B cell (primary cell): ENCODE results near the gene ADGRV1. TPM values are rescaled to one million over a fixed set of nuclear protein-coding genes. Genes with fewer than 3 reads are reported as not detected.
"Not testable (repeated sequence)": the region's sequence is repeated elsewhere in the genome, so short reads cannot be mapped to it uniquely, and the experiment has no call there.

ENCODE experiments used
- ATAC-seq: fragments of 200-7000 bp; cut with Tn5 transposase; one replicate; pipeline ENCODE4 v1.10.0; 2021; ENCODE audit warnings: low read depth, mild to moderate bottlenecking, moderate number of reproducible peaks, moderate library complexity
- CTCF ChIA-PET: fragments of 350-600 bp; sonication (Branson Sonifier 250); formaldehyde crosslinking; loops from one replicate; lab custom pipeline; 2021; ENCODE audit warnings: antibody characterized with exemption, inconsistent platforms; lab: Charles Lee
- POLR2A ChIA-PET: fragments of 350-600 bp; sonication (Branson Sonifier 250); formaldehyde crosslinking; loops from one replicate; lab custom pipeline; 2021; ENCODE audit warnings: antibody characterized with exemption; lab: Charles Lee
- DNase-seq: peaks from one replicate; pipeline ENCODE4 v3.0.0; 2013
- H2AFZ ChIP-seq: 2 replicates; pipeline ENCODE4 v1.6.1; 2012; ENCODE audit warnings: mild to moderate bottlenecking, low read depth, low read length; ENCODE audit not compliant: insufficient read depth, poor library complexity, severe bottlenecking
- H3K27ac ChIP-seq, 2 donors: 1 replicate in 1 of 2; 2 replicates in 1 of 2; pipeline ENCODE4 v1.5.1; 2012 to 2013; ENCODE audit warnings: low read length in 2 of 2, mild to moderate bottlenecking in 2 of 2, moderate library complexity in 1 of 2
- H3K27me3 ChIP-seq, 4 experiments: fragments of 200-600 bp in 1 of 4; sonication (generic) in 1 of 4; replicated peaks in 1 of 4; 1 replicate in 2 of 4; 2 replicates in 2 of 4; pipeline versions ENCODE4 v1.6.1 to v1.7.0; 2013 to 2016; ENCODE audit warnings: low read length in 3 of 4, mild to moderate bottlenecking in 2 of 4, mixed read lengths in 1 of 4, moderate library complexity in 1 of 4; ENCODE audit not compliant: insufficient read depth in 4 of 4, control insufficient read depth in 3 of 4; ENCODE audit errors: control extremely low read depth in 1 of 4
- H3K36me3 ChIP-seq, 2 experiments: replicated peaks in 1 of 2; 1 replicate in 1 of 2; 2 replicates in 1 of 2; pipeline versions ENCODE4 v1.6.1 to v1.7.1; 2013; ENCODE audit warnings: low read length in 1 of 2; ENCODE audit not compliant: insufficient read depth in 2 of 2, control insufficient read depth in 1 of 2; ENCODE audit errors: control extremely low read depth in 1 of 2, extremely low read depth in 1 of 2
- H3K4me1 ChIP-seq, 2 donors: fragments of 200-600 bp in 1 of 2; sonication (generic) in 1 of 2; 1 replicate in 1 of 2; 2 replicates in 1 of 2; pipeline versions ENCODE4 v1.5.1 to v1.6.1; 2013 to 2017; ENCODE audit warnings: low read length in 2 of 2; ENCODE audit not compliant: control insufficient read depth in 2 of 2, insufficient read depth in 2 of 2
- H3K4me2 ChIP-seq: replicated peaks from 2 replicates; pipeline ENCODE3; 2012; ENCODE audit warnings: mild to moderate bottlenecking, low read depth, low read length; ENCODE audit not compliant: poor library complexity, severe bottlenecking
- H3K4me3 ChIP-seq, 5 experiments: fragments of 200-600 bp in 1 of 5; sonication (generic) in 1 of 5; 1 replicate in 3 of 5; 2 replicates in 2 of 5; pipeline versions ENCODE4 v1.5.1 to v1.7.0; 2011 to 2016; ENCODE audit warnings: low read length in 4 of 5, mild to moderate bottlenecking in 4 of 5, low read depth in 2 of 5, control low read depth in 1 of 5, moderate library complexity in 1 of 5; ENCODE audit not compliant: insufficient read depth in 1 of 5; ENCODE audit errors: control extremely low read depth in 1 of 5, extremely low read depth in 1 of 5
- H3K79me2 ChIP-seq: fragments of 200-600 bp; sonication (generic); one replicate; pipeline ENCODE4 v1.6.0; 2016; ENCODE audit warnings: low read length; ENCODE audit not compliant: control insufficient read depth, insufficient read depth
- H3K9ac ChIP-seq: fragments of 200-600 bp; sonication (generic); 2 replicates; pipeline ENCODE4 v1.6.1; 2017; ENCODE audit warnings: mild to moderate bottlenecking, low read length, moderate library complexity
- H3K9me3 ChIP-seq, 3 donors: one replicate each; pipeline versions ENCODE4 v1.6.1 to v1.7.1; 2013; ENCODE audit warnings: low read length in 2 of 3; ENCODE audit not compliant: control insufficient read depth in 2 of 3, insufficient read depth in 1 of 3; ENCODE audit errors: control extremely low read depth in 1 of 3
- H4K20me1 ChIP-seq: 2 replicates; pipeline ENCODE4 v1.6.0; 2012; ENCODE audit warnings: mild to moderate bottlenecking, low read length; ENCODE audit not compliant: insufficient read depth, control insufficient read depth, poor library complexity, severe bottlenecking
- H3K27ac Mint-ChIP-seq: one replicate; pipeline ENCODE4 v1.8.0; 2021; ENCODE audit warnings: mixed read lengths
- H3K27me3 Mint-ChIP-seq: one replicate; pipeline ENCODE4 v1.8.0; 2021; ENCODE audit warnings: mixed read lengths
- H3K4me1 Mint-ChIP-seq: one replicate; pipeline ENCODE4 v1.8.0; 2021; ENCODE audit warnings: mixed read lengths
- H3K4me3 Mint-ChIP-seq: one replicate; pipeline ENCODE4 v1.8.0; 2021; ENCODE audit warnings: mixed read lengths
- H3K9me3 Mint-ChIP-seq: one replicate; pipeline ENCODE4 v1.8.0; 2022; ENCODE audit warnings: mixed read lengths; ENCODE audit not compliant: insufficient read depth
- CTCF ChIP-seq: fragments of 200-600 bp; IDR thresholded peaks from one replicate; pipeline ENCODE4 v1.8.0; 2022; ENCODE audit warnings: antibody characterized with exemption, mild to moderate bottlenecking
- EZH2 ChIP-seq: IDR thresholded peaks from 2 replicates; pipeline ENCODE4 v1.6.1; 2012; ENCODE audit warnings: borderline replicate concordance, low read depth, mild to moderate bottlenecking, moderate library complexity, low read length; ENCODE audit not compliant: insufficient read depth, poor library complexity, severe bottlenecking
- WGBS: methylation state at CpG from one replicate; pipeline ENCODE4 v1.1.5; 2013; ENCODE audit warnings: missing lambda C conversion rate; ENCODE audit not compliant: insufficient coverage; 5-methylcytosine and 5-hydroxymethylcytosine counted together
- intact Hi-C: fragments of 100-400 bp; cut with micrococcal nuclease; formaldehyde crosslinking; loops from one replicate; pipeline ENCODE4 v1.10.0; 2022
- polyA plus RNA-seq: library from polyadenylated mRNA; depleted of rRNA; stranded (reverse); fragments of >200 nt; gene quantifications from 2 replicates; pipeline ENCODE4 v1.2.3, GENCODE V29; 2012
- total RNA-seq, 2 donors: library from RNA; stranded (reverse); fragments of 120-200 nt in 1 of 2; gene quantifications; 1 replicate in 1 of 2; 2 replicates in 1 of 2; pipeline versions ENCODE4 v1.2.3 to v1.2.4, GENCODE V29; 2013 to 2022

ADGRV1 gene
- total and polyA plus RNA-seq, 2 donors (not counting 1 experiment from before 2014, with no cell fraction given), result 0.07 TPM; not detected in 1

- H3K4me1 Mint-ChIP-seq, intact Hi-C loops, ATAC-seq, H3K27ac ChIP-seq, H2AFZ ChIP-seq, H3K9me3 Mint-ChIP-seq, H3K79me2 ChIP-seq, CTCF ChIA-PET, H3K4me3 Mint-ChIP-seq, H3K9me3 ChIP-seq, H3K4me1 ChIP-seq, H4K20me1 ChIP-seq, H3K27ac Mint-ChIP-seq, POLR2A ChIA-PET, H3K9ac ChIP-seq, H3K4me3 ChIP-seq, DNase-seq, H3K27me3 ChIP-seq, H3K4me2 ChIP-seq, H3K36me3 ChIP-seq: not testable (repeated sequence)
- peaks cover 10% of the 10 kb centered on the region for H3K27me3 Mint-ChIP-seq
- 99% methylated on average over 13 of the region's 29 CpGs for WGBS
These were observed 370.6 kb downstream of the ADGRV1 start for GRCh38 chr5:90929013-90929839.

GRCh38 chr5:90930062-90930461 lies 371.5 kb downstream of the ADGRV1 start:
- no peak overlapping the region for H3K27ac ChIP-seq
- no peaks in the 10 kb centered on the region for H3K9me3 ChIP-seq
- H3K27me3 ChIP-seq, result peaks cover 0 to 5% (median 0%) of the 10 kb centered on the region in 4 experiments
- Mint-ChIP-seq H3K27me3 (peaks cover 10% of the 10 kb centered on the region), H3K27ac (no peak overlapping the region), H3K9me3 (no peaks in the 10 kb centered on the region), H3K4me1 (no peaks in the 10 kb centered on the region), H3K4me3 (no peak overlapping the region)
- no peak overlapping the region for H3K4me2 ChIP-seq
- ATAC-seq, result no peak
- no peak overlapping the region for H3K4me3 ChIP-seq
- no peak overlapping the region for H2AFZ ChIP-seq
- no peaks in the 10 kb centered on the region for H4K20me1 ChIP-seq
- CTCF ChIA-PET, result no interaction called here
- H3K9ac ChIP-seq, result no peak overlapping the region
- H3K36me3 ChIP-seq, result no peaks in the 10 kb centered on the region
- no peak for TF ChIP-seq CTCF
- no peak for TF ChIP-seq EZH2
- POLR2A ChIA-PET, result no interaction called here
- intact Hi-C loops, result no loop called here
- no peak for DNase-seq
- no peaks in the 10 kb centered on the region for H3K79me2 ChIP-seq
- WGBS, result no CpG with 5 or more reads among the region's 5 CpGs
- no peaks in the 10 kb centered on the region for H3K4me1 ChIP-seq
